Neural cell (in vitro differentiated cells): Measurements from ENCODE around the gene PLCB4.

ENCODE experiments used
- EP300 ChIP-seq: fragments of 450-650 bp; conservative IDR thresholded peaks from 2 replicates; pipeline ENCODE4 v1.6.1; 2014; ENCODE audit warnings: antibody characterized with exemption, mild to moderate bottlenecking, moderate library complexity; ENCODE audit not compliant: poor library complexity, severe bottlenecking
- EZH2 ChIP-seq: fragments of 200-600, 300-800 bp; shearing (Covaris generic), sonication (generic); IDR thresholded peaks from 2 replicates; pipeline ENCODE4 v1.6.1; 2014; ENCODE audit warnings: antibody characterized with exemption, low read length, borderline replicate concordance, mild to moderate bottlenecking; ENCODE audit not compliant: insufficient read depth, poor library complexity, severe bottlenecking
- MXI1 ChIP-seq: fragments of 450-650 bp; conservative IDR thresholded peaks from 2 replicates; pipeline ENCODE4 v1.6.1; 2014; ENCODE audit warnings: antibody characterized with exemption, mild to moderate bottlenecking; ENCODE audit not compliant: poor library complexity, severe bottlenecking
- POLR2AphosphoS5 ChIP-seq: IDR thresholded peaks from 2 replicates; pipeline ENCODE4 v1.6.1; 2012
- RAD21 ChIP-seq: fragments of 450-650 bp; conservative IDR thresholded peaks from 2 replicates; pipeline ENCODE4 v1.6.1; 2014; ENCODE audit warnings: antibody characterized with exemption, mild to moderate bottlenecking, moderate library complexity
- REST ChIP-seq: IDR thresholded peaks from 2 replicates; pipeline ENCODE4 v1.6.1; 2012; ENCODE audit warnings: borderline replicate concordance
- SMC3 ChIP-seq: fragments of 450-650 bp; conservative IDR thresholded peaks from 2 replicates; pipeline ENCODE4 v1.6.1; 2014; ENCODE audit warnings: antibody characterized with exemption, mild to moderate bottlenecking, moderate library complexity; ENCODE audit not compliant: poor library complexity
- TAF1 ChIP-seq: IDR thresholded peaks from 2 replicates; pipeline ENCODE4 v1.6.1; 2012; ENCODE audit warnings: low read depth
- TF ChIP-seq, protein P1 (sequence below): fragments of 450-650 bp; IDR thresholded peaks from 2 replicates; pipeline ENCODE4 v1.5.1; 2014; ENCODE audit warnings: antibody characterized with exemption, mild to moderate bottlenecking, moderate library complexity; ENCODE audit not compliant: poor library complexity, severe bottlenecking

GRCh38 chr20:9140162-9140760 is 71.4 kb downstream of the PLCB4 start:
- TF ChIP-seq, protein P1, sequence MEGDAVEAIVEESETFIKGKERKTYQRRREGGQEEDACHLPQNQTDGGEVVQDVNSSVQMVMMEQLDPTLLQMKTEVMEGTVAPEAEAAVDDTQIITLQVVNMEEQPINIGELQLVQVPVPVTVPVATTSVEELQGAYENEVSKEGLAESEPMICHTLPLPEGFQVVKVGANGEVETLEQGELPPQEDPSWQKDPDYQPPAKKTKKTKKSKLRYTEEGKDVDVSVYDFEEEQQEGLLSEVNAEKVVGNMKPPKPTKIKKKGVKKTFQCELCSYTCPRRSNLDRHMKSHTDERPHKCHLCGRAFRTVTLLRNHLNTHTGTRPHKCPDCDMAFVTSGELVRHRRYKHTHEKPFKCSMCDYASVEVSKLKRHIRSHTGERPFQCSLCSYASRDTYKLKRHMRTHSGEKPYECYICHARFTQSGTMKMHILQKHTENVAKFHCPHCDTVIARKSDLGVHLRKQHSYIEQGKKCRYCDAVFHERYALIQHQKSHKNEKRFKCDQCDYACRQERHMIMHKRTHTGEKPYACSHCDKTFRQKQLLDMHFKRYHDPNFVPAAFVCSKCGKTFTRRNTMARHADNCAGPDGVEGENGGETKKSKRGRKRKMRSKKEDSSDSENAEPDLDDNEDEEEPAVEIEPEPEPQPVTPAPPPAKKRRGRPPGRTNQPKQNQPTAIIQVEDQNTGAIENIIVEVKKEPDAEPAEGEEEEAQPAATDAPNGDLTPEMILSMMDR = no peak
- TF ChIP-seq POLR2AphosphoS5 (no peak), TAF1 (no peak), REST (no peak), EZH2 (no peak), EP300 (no peak), MXI1 (no peak), SMC3 (no peak), RAD21 (no peak)
